PC-9 (cell line): ENCODE results near the gene MFSD6.

Source experiments
- EZH2 ChIP-seq: fragments of 200-600 bp; sonication (generic); IDR thresholded peaks from 2 replicates; pipeline ENCODE4 v1.8.0; 2017; ENCODE audit warnings: antibody characterized with exemption, low read depth
- TF ChIP-seq, protein P1 (sequence below): fragments of 200-600 bp; sonication (generic); conservative IDR thresholded peaks from 2 replicates; pipeline ENCODE4 v1.6.1; 2017; ENCODE audit warnings: mixed run types, antibody characterized with exemption, mild to moderate bottlenecking, moderate library complexity

DNA sequence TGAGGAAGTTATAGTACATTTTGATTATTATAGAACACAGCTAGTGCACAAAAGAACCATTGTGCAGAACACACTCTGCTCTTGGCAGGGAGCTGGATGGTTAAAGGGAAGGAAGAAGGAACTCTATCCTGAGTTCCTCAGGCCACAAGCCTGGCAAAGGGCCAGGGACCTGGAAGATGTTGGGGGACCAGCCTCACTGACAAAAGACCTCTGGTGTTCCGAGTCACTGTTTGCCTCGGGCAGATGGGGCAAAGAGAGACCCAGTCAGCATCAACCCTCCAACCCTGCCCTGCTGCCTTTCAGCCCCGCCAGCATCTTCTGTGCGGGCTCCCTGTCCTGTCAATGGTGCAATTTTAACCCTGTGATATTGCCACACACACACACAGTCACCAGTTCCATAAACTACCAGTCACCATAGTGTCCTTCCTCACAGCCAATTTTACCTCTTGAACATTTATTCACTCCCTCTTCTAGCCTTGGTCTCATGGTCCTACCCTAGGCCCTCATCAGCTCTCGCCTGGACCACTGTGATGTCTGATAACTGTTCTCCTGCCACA lies 104.5 kb downstream of the MFSD6 start:
- TF ChIP-seq, protein P1, sequence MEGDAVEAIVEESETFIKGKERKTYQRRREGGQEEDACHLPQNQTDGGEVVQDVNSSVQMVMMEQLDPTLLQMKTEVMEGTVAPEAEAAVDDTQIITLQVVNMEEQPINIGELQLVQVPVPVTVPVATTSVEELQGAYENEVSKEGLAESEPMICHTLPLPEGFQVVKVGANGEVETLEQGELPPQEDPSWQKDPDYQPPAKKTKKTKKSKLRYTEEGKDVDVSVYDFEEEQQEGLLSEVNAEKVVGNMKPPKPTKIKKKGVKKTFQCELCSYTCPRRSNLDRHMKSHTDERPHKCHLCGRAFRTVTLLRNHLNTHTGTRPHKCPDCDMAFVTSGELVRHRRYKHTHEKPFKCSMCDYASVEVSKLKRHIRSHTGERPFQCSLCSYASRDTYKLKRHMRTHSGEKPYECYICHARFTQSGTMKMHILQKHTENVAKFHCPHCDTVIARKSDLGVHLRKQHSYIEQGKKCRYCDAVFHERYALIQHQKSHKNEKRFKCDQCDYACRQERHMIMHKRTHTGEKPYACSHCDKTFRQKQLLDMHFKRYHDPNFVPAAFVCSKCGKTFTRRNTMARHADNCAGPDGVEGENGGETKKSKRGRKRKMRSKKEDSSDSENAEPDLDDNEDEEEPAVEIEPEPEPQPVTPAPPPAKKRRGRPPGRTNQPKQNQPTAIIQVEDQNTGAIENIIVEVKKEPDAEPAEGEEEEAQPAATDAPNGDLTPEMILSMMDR, result no peak
- TF ChIP-seq EZH2, result no peak
